OCI-LY1 (cell line): ENCODE measurements around the gene GUK1.

Experiments
- H2AFZ ChIP-seq: fragments of 200-600 bp; sonication (generic), shearing (Covaris generic); 2 replicates; pipeline ENCODE4 v1.6.0; 2014; ENCODE audit warnings: antibody characterized with exemption, mild to moderate bottlenecking, low read length
- H3F3A ChIP-seq: fragments of 200-600 bp; sonication (generic), shearing (Covaris generic); 2 replicates; pipeline ENCODE4 v1.6.0; 2014; ENCODE audit warnings: mild to moderate bottlenecking, antibody characterized with exemption, low read length, moderate library complexity; ENCODE audit not compliant: insufficient read depth
- H3K27ac ChIP-seq: fragments of 200-600 bp; sonication (generic); 2 replicates; pipeline ENCODE4 v1.5.1; 2014; ENCODE audit warnings: low read length, mixed run types, mild to moderate bottlenecking, low read depth; ENCODE audit not compliant: poor library complexity, severe bottlenecking
- H3K27me3 ChIP-seq: fragments of 200-600 bp; sonication (generic); 2 replicates; pipeline ENCODE4 v1.6.0; 2014; ENCODE audit warnings: antibody characterized with exemption, mild to moderate bottlenecking, low read length, moderate library complexity; ENCODE audit not compliant: insufficient read depth
- H3K36me3 ChIP-seq: fragments of 200-600 bp; sonication (generic); 2 replicates; pipeline ENCODE4 v1.6.1; 2014; ENCODE audit warnings: mild to moderate bottlenecking, antibody characterized with exemption, low read length, moderate library complexity, mixed read lengths; ENCODE audit not compliant: insufficient read depth
- H3K4me1 ChIP-seq: fragments of 200-600 bp; sonication (generic); 2 replicates; pipeline ENCODE4 v1.5.1; 2014; ENCODE audit warnings: mild to moderate bottlenecking, low read length, moderate library complexity; ENCODE audit not compliant: insufficient read depth, severe bottlenecking
- H3K4me2 ChIP-seq: fragments of 200-600 bp; sonication (generic), shearing (Covaris generic); 2 replicates; pipeline ENCODE4 v1.6.1; 2014; ENCODE audit warnings: low read length
- H3K4me3 ChIP-seq: fragments of 200-600 bp; sonication (generic); 2 replicates; pipeline ENCODE4 v1.5.1; 2014; ENCODE audit warnings: low read length, low read depth, mild to moderate bottlenecking, mixed read lengths; ENCODE audit not compliant: poor library complexity, severe bottlenecking
- H3K79me2 ChIP-seq: fragments of 200-600 bp; shearing (Covaris generic); 2 replicates; pipeline ENCODE4 v1.6.1; 2016; ENCODE audit warnings: mixed run types, low read length, mixed read lengths; ENCODE audit not compliant: insufficient read depth
- H3K9ac ChIP-seq: fragments of 200-600 bp; sonication (generic), shearing (Covaris generic); 2 replicates; pipeline ENCODE4 v1.6.1; 2014; ENCODE audit warnings: mild to moderate bottlenecking, low read length, mixed read lengths
- H3K9me2 ChIP-seq: fragments of 200-600 bp; sonication (generic), shearing (Covaris generic); 2 replicates; pipeline ENCODE4 v1.6.1; 2014; ENCODE audit warnings: low read depth, mild to moderate bottlenecking, low read length, mixed read lengths
- H3K9me3 ChIP-seq: fragments of 200-600 bp; shearing (Covaris generic); 2 replicates; pipeline ENCODE4 v1.6.1; 2014; ENCODE audit warnings: low read length, mixed read lengths
- H4K20me1 ChIP-seq: fragments of 200-600 bp; sonication (generic), shearing (Covaris generic); 2 replicates; pipeline ENCODE4 v1.6.0; 2016; ENCODE audit warnings: mild to moderate bottlenecking, low read length; ENCODE audit not compliant: insufficient read depth
- CTCF ChIP-seq: fragments of 200-600 bp; sonication (generic), shearing (Covaris generic); IDR thresholded peaks from 2 replicates; pipeline ENCODE4 v1.5.1; 2017; ENCODE audit warnings: mild to moderate bottlenecking, antibody characterized with exemption, low read length, moderate library complexity, mixed read lengths
- EZH2 ChIP-seq: fragments of 200-600 bp; sonication (generic), shearing (Covaris generic); IDR thresholded peaks from 2 replicates; pipeline ENCODE4 v1.8.0; 2017; ENCODE audit warnings: borderline replicate concordance, mixed run types, mild to moderate bottlenecking, antibody characterized with exemption, low read length, moderate library complexity, mixed read lengths

Gene GUK1

GRCh38 chr1:228174482-228175315, 34.6 kb downstream of the GUK1 start:
- H3K4me3 ChIP-seq = no peak overlapping the region
- H3K4me1 ChIP-seq = no peaks in the 10 kb centered on the region
- H3K27ac ChIP-seq = no peak overlapping the region
- H3K9me2 ChIP-seq = no peaks in the 10 kb centered on the region
- H3K9ac ChIP-seq = no peak overlapping the region
- TF ChIP-seq CTCF = no peak
- TF ChIP-seq EZH2 = no peak
- no peak overlapping the region for H3K4me2 ChIP-seq
- no peaks in the 10 kb centered on the region for H3F3A ChIP-seq
- H3K9me3 ChIP-seq = no peaks in the 10 kb centered on the region
- no peaks in the 10 kb centered on the region for H4K20me1 ChIP-seq
- H2AFZ ChIP-seq = no peak overlapping the region
- H3K36me3 ChIP-seq = no peaks in the 10 kb centered on the region
- no peaks in the 10 kb centered on the region for H3K27me3 ChIP-seq
- H3K79me2 ChIP-seq = no peaks in the 10 kb centered on the region

GRCh38 chr1:228175316-228176023, 35.4 kb downstream of the GUK1 start:
- Histone ChIP-seq H3K9me3 (no peaks in the 10 kb centered on the region), H3K79me2 (no peaks in the 10 kb centered on the region), H3K27me3 (no peaks in the 10 kb centered on the region), H3K27ac (no peak overlapping the region), H2AFZ (no peak overlapping the region), H3K9me2 (no peaks in the 10 kb centered on the region), H3K4me2 (no peak overlapping the region), H3F3A (no peaks in the 10 kb centered on the region), H3K36me3 (no peaks in the 10 kb centered on the region), H3K9ac (no peak overlapping the region), H3K4me3 (no peak overlapping the region), H3K4me1 (no peaks in the 10 kb centered on the region), H4K20me1 (no peaks in the 10 kb centered on the region)
- no peak for TF ChIP-seq CTCF
- no peak for TF ChIP-seq EZH2

- Histone ChIP-seq H3K27me3 (no peaks in the 10 kb centered on the region), H3K4me1 (no peaks in the 10 kb centered on the region), H3K9me2 (no peaks in the 10 kb centered on the region), H3K27ac (no peak overlapping the region), H2AFZ (no peak overlapping the region), H3K4me3 (no peak overlapping the region), H3K4me2 (no peak overlapping the region), H3K9me3 (no peaks in the 10 kb centered on the region), H3F3A (no peaks in the 10 kb centered on the region), H3K79me2 (no peaks in the 10 kb centered on the region), H3K9ac (no peak overlapping the region), H3K36me3 (no peaks in the 10 kb centered on the region), H4K20me1 (no peaks in the 10 kb centered on the region)
- TF ChIP-seq EZH2 = no peak
- TF ChIP-seq CTCF = no peak
Measured at GRCh38 chr1:228176024-228176395, 35.9 kb downstream of the GUK1 start.
